ENCODE measurements around the gene KRTAP12-4.
"Not testable (repeated sequence)": the region's sequence is repeated elsewhere in the genome, so short reads cannot be mapped to it uniquely, and the experiment has no call there.

The KRTAP12-4 gene

DNA sequence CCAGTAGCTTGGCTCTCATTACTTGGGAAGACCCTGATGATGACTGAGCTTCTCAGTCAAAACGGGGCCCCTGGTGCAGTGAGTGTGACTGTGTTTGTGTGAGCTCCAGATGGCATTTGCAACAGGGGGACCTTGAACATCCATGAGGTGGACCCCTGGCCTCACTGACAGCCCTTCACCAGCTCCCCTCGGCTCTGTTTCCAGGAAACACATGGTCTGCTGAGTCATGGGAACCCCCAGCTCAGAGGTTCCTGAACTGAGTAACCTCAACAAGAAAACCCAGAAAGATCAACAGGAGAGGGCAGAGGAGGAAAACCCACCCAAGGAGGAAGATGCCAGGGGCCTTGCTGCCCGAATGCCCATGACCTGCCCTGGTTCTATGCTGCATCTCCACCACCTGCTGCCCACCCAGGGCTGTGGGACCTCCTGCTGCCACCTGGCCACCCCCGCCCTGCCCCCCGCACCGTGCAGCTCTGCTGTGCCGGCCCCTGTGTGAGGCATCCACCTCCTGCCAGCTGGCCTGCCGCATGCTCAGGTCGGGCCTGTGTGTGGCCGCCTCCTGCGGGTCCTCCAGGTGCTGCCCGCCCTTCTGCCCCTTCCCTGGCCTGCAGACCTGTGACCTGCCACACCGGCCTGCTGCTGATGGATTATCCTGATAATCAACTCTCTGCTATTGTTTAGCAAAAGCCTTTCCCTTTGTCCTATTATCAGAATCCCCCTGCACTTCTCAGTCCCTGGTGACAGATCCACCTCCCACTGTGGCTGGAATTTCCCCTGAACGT is 31.7 kb upstream of the KRTAP12-4 start:
- DNase-seq (ENCODE audit: low read depth, low spot score) = no peak
- TF ChIP-seq YY1 (IDR thresholded peaks at IDR 0.05; ENCODE audit: insufficient read depth, insufficient read length) (no peak), ZNF274 (IDR thresholded peaks at IDR 0.05; ENCODE audit: low read depth, low read length) (no peak), SUZ12 (IDR thresholded peaks at IDR 0.05; ENCODE audit: extremely low read depth, insufficient read depth, insufficient read length) (no peak)
- Histone ChIP-seq H3K9ac (ENCODE audit: insufficient read length, low read depth) (peak overlapping the region; percentile 26), H3K27me3 (ENCODE audit: insufficient read depth, insufficient read length) (peaks cover 20% of the 10 kb centered on the region), H3K9me3 (ENCODE audit: insufficient read depth, low read length) (no peaks in the 10 kb centered on the region), H3K36me3 (ENCODE audit: insufficient read depth, insufficient read length, low read length) (no peaks in the 10 kb centered on the region), H3K4me1 (ENCODE audit: insufficient read depth, insufficient read length) (peaks cover 11% of the 10 kb centered on the region), H3K4me3 (ENCODE audit: insufficient read length, low read depth) (no peak overlapping the region)

DNA sequence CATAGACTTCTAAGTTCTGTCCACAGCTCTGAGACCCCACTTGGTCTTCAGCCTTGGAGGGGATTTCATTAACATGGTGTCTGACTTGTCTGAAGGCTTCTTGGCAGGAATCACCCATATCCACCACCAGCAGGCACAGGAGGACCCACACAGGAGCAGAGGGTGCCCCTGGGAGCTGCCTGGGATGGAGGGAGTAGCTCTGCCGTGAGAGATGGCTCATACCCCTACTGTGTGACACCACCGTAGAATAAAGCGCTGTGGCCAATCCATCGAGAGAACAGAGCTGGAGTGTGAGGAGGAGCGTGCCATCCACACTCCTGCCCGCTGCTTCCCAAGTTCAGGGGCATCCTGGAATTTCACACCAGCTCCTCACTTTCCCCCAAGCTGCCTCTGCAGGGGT is 30.6 kb upstream of the KRTAP12-4 start:
- H3K9ac ChIP-seq (ENCODE audit: insufficient read length, low read depth); H3K9me3 ChIP-seq (ENCODE audit: insufficient read depth, low read length); DNase-seq (ENCODE audit: low read depth, low spot score); H3K36me3 ChIP-seq (ENCODE audit: insufficient read depth, insufficient read length, low read length); H3K4me3 ChIP-seq (ENCODE audit: insufficient read length, low read depth): not testable (repeated sequence)
- peaks cover 20% of the 10 kb centered on the region for H3K27me3 ChIP-seq (ENCODE audit: insufficient read depth, insufficient read length)
- peaks cover 11% of the 10 kb centered on the region for H3K4me1 ChIP-seq (ENCODE audit: insufficient read depth, insufficient read length)

DNA sequence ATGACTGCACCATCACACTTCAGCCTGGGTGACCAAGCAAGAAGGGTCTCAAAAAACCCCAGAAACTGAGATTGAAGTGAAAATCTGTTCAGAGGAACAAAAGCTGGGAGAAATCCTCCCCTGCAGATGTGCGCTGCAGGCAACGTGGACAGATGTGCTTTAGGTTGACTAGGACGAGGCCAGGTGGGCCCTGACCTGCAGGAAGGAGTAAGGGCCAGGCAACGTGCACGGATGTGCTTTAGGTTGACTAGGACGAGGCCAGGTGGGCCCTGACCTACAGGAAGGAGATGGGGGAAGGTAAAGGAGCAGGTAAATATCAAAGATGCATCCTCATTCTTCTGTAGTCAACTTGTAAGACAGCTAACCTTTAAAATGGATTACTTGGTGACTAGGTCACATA is 30.0 kb upstream of the KRTAP12-4 start:
- Histone ChIP-seq H3K9me3 (ENCODE audit: insufficient read depth, low read length) (peaks cover under 1% of the 10 kb centered on the region; the same call in 1 of the 2 replicates), H3K4me1 (ENCODE audit: insufficient read depth, insufficient read length) (peaks cover 11% of the 10 kb centered on the region), H3K9ac (ENCODE audit: insufficient read length, low read depth) (no peak overlapping the region), H3K36me3 (ENCODE audit: insufficient read depth, insufficient read length, low read length) (no peaks in the 10 kb centered on the region), H3K27me3 (ENCODE audit: insufficient read depth, insufficient read length) (peaks cover 20% of the 10 kb centered on the region), H3K4me3 (ENCODE audit: insufficient read length, low read depth) (no peak overlapping the region)
- TF ChIP-seq SUZ12 (IDR thresholded peaks at IDR 0.05; ENCODE audit: extremely low read depth, insufficient read depth, insufficient read length) (no peak), ZNF274 (IDR thresholded peaks at IDR 0.05; ENCODE audit: low read depth, low read length) (no peak), YY1 (IDR thresholded peaks at IDR 0.05; ENCODE audit: insufficient read depth, insufficient read length) (no peak)
- no peak for DNase-seq (ENCODE audit: low read depth, low spot score)

DNA sequence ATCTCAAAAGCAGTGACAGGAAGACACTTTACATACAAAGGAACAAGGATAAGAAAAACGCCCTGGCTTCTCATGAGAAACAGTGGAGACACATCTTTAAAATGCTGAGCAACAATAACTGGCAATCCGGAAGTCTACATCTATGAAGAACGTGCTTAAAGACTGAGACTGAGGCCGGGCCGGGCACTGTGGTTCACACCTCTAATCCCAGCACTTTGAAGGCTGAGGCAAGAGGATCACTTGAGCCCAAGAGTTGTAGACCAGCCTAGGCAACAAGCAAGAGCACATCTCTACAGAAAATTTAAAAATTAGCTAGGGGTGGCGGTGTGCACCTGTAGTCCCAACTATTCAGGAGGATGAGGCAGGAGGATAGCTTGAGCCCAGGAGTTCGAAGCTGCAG is 29.6 kb upstream of the KRTAP12-4 start:
- peaks cover 20% of the 10 kb centered on the region for H3K27me3 ChIP-seq (ENCODE audit: insufficient read depth, insufficient read length)
- DNase-seq (ENCODE audit: low read depth, low spot score) = no peak
- H3K36me3 ChIP-seq (ENCODE audit: insufficient read depth, insufficient read length, low read length) = no peaks in the 10 kb centered on the region
- H3K4me1 ChIP-seq (ENCODE audit: insufficient read depth, insufficient read length) = peaks cover 11% of the 10 kb centered on the region
- TF ChIP-seq YY1 (IDR thresholded peaks at IDR 0.05; ENCODE audit: insufficient read depth, insufficient read length) (no peak), ZNF274 (IDR thresholded peaks at IDR 0.05; ENCODE audit: low read depth, low read length) (no peak), SUZ12 (IDR thresholded peaks at IDR 0.05; ENCODE audit: extremely low read depth, insufficient read depth, insufficient read length) (no peak)
- no peak overlapping the region for H3K9ac ChIP-seq (ENCODE audit: insufficient read length, low read depth)
- peaks cover 4% of the 10 kb centered on the region; the same call in 1 of the 2 replicates for H3K9me3 ChIP-seq (ENCODE audit: insufficient read depth, low read length)
- no peak overlapping the region for H3K4me3 ChIP-seq (ENCODE audit: insufficient read length, low read depth)

DNA sequence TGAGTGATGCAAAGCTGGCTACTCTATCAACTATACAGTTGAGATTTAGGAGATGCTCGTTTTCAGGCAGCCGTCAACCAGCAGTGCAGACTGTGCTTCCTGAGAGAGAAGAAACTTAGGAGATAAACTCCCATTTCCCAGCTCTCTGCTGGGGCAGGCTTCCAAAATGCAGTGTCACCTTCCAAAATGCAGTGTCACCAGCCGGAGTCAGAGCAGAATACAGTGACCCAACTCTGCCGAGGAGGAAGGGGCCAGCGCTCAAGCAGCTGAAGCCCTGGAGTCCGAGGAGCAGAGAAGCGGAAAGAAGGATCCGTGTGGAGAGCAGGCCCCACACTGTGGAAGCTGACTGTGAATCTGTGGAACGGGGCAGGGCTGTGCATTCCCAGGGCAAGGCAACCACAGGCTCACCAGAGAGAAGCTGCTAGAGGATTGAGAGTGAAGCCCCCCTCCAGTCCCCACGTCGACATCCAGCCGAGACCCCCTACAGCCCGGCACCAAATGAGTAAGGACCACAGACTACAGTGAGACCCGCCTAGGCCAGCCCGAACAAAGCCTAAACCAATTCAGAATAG is 28.2 kb upstream of the KRTAP12-4 start:
- TF ChIP-seq SUZ12 (IDR thresholded peaks at IDR 0.05; ENCODE audit: extremely low read depth, insufficient read depth, insufficient read length) (no peak), ZNF274 (IDR thresholded peaks at IDR 0.05; ENCODE audit: low read depth, low read length) (no peak), YY1 (IDR thresholded peaks at IDR 0.05; ENCODE audit: insufficient read depth, insufficient read length) (no peak)
- Histone ChIP-seq H3K27me3 (ENCODE audit: insufficient read depth, insufficient read length) (peaks cover 20% of the 10 kb centered on the region), H3K4me1 (ENCODE audit: insufficient read depth, insufficient read length) (peaks cover 11% of the 10 kb centered on the region), H3K36me3 (ENCODE audit: insufficient read depth, insufficient read length, low read length) (no peaks in the 10 kb centered on the region), H3K9me3 (ENCODE audit: insufficient read depth, low read length) (peaks cover 14% of the 10 kb centered on the region; the same call in 1 of the 2 replicates), H3K4me3 (ENCODE audit: insufficient read length, low read depth) (no peak overlapping the region), H3K9ac (ENCODE audit: insufficient read length, low read depth) (no peak overlapping the region)
- no peak for DNase-seq (ENCODE audit: low read depth, low spot score)

DNA sequence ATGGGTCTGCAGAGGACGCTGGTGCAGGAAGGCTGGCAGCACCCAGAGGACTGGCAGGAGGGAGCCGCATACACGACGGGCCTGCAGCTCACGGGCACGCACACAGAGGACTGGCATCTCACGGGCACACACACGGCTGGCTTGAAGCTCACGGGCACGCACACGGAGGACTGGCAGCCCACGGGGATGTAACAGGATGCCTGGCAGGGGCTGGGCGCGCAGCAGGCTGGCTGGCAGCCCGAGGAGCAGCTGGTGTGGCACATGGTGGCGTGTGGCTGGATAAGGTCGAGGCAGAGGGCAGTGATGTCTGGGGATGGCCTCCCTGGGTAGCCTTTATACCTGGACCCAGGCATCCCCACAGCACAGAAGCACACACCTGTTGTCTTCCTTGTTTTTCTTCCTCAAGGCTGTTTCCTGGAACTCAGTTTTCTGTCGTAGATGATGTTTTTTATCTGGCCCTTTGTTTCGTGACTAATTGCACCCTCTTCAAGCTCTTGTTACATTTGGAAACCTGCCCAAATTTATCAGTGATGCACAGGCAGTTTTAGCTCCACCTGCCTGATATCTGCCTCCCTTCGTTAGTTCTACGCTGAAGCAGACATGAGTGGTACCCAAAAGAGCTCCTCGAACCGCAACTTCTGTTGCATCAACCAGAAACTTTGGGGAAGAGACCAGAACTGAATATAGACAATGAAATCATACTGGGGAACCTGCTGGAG is 27.6 kb upstream of the KRTAP12-4 start, which contains the start of gene KRTAP12-1:
TSS of gene KRTAP12-1 (minus strand) at position 303 of the 719 bp plus-strand sequence. CDS start at position 263, 40 bp downstream.
- Histone ChIP-seq H3K27me3 (ENCODE audit: insufficient read depth, insufficient read length) (peaks cover 20% of the 10 kb centered on the region), H3K36me3 (ENCODE audit: insufficient read depth, insufficient read length, low read length) (no peaks in the 10 kb centered on the region), H3K4me1 (ENCODE audit: insufficient read depth, insufficient read length) (peaks cover 7% of the 10 kb centered on the region), H3K4me3 (ENCODE audit: insufficient read length, low read depth) (no peak within 1 kb of the TSS), H3K9me3 (ENCODE audit: insufficient read depth, low read length) (peaks cover 14% of the 10 kb centered on the region; the same call in 1 of the 2 replicates), H3K9ac (ENCODE audit: insufficient read length, low read depth) (no peak within 1 kb of the TSS)
- no peak for DNase-seq (ENCODE audit: low read depth, low spot score)
- no peak for TF ChIP-seq SUZ12 (IDR thresholded peaks at IDR 0.05; ENCODE audit: extremely low read depth, insufficient read depth, insufficient read length)
- TF ChIP-seq ZNF274 (IDR thresholded peaks at IDR 0.05; ENCODE audit: low read depth, low read length) = no peak
- TF ChIP-seq YY1 (IDR thresholded peaks at IDR 0.05; ENCODE audit: insufficient read depth, insufficient read length) = no peak

DNA sequence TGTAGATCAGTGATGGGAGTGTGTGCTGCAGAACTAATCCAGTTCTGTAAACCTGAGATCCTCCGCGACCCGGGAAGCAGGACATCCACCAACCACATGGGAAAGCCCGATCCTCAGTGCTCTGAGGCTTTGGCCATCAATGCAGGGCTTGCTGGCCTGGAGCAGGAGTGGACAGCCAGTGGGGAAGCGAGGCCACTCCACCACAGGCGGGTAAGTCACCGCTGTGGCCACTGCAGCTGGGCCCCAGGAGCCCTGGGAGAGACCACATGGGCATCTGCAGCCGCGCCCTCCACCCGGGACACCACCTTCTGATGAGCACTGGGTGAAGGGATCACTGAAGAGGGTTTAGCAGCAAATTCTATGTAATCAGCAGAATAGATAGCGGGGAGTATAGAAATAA is 26.7 kb upstream of the KRTAP12-4 start:
- H3K36me3 ChIP-seq (ENCODE audit: insufficient read depth, insufficient read length, low read length) = no peaks in the 10 kb centered on the region
- TF ChIP-seq SUZ12 (IDR thresholded peaks at IDR 0.05; ENCODE audit: extremely low read depth, insufficient read depth, insufficient read length) (no peak), ZNF274 (IDR thresholded peaks at IDR 0.05; ENCODE audit: low read depth, low read length) (no peak), YY1 (IDR thresholded peaks at IDR 0.05; ENCODE audit: insufficient read depth, insufficient read length) (no peak)
- H3K9me3 ChIP-seq (ENCODE audit: insufficient read depth, low read length) = peaks cover 14% of the 10 kb centered on the region; the same call in 1 of the 2 replicates
- DNase-seq (ENCODE audit: low read depth, low spot score) = no peak
- no peak overlapping the region for H3K9ac ChIP-seq (ENCODE audit: insufficient read length, low read depth)
- peaks cover 20% of the 10 kb centered on the region for H3K27me3 ChIP-seq (ENCODE audit: insufficient read depth, insufficient read length)
- H3K4me3 ChIP-seq (ENCODE audit: insufficient read length, low read depth) = no peak overlapping the region
- H3K4me1 ChIP-seq (ENCODE audit: insufficient read depth, insufficient read length) = peaks cover 3% of the 10 kb centered on the region
